ENCODE measurements around the gene CDK19. TPM values are rescaled to one million over a fixed set of nuclear protein-coding genes. Genes with fewer than 3 reads are reported as not detected.

CDK19 gene
- total RNA-seq, 1 experiment from 2014 or later: 36.8 TPM

GRCh38 chr6:110799189-110799588 lies 16.1 kb downstream of the CDK19 start:
- no TSS peak for BruUV-seq (replicated peaks)
- POLR2A ChIA-PET (ENCODE audit: unreplicated experiment): no interaction called here
- intact Hi-C loops (cut with micrococcal nuclease; ENCODE audit: unreplicated experiment): no loop called here
- H3K4me2 ChIP-seq: no peak overlapping the region
- H3K9me3 ChIP-seq (ENCODE audit: insufficient read depth, low read depth): no peaks in the 10 kb centered on the region
- no peak overlapping the region for H3K4me3 ChIP-seq
- H3K79me2 ChIP-seq (ENCODE audit: low read depth): peaks cover 29% of the 10 kb centered on the region
- TF ChIP-seq CTCF (conservative IDR thresholded peaks at IDR 0.05) (no peak), EZH2 (IDR thresholded peaks at IDR 0.05; ENCODE audit: low read depth) (no peak)
- CTCF ChIA-PET: interaction anchor here (0.7 kb wide), 2 partner anchors 16 to 70 kb away, joined by 5 to 12 read pairs; partner anchors contain the start of gene CDK19
- no peaks in the 10 kb centered on the region for H3K27me3 ChIP-seq (ENCODE audit: insufficient read depth, low read depth)
- H3K27ac ChIP-seq: no peak overlapping the region
- H2AFZ ChIP-seq: no peak overlapping the region
- no peaks in the 10 kb centered on the region for H3F3A ChIP-seq (ENCODE audit: insufficient read depth, low read depth)
- peaks cover 6% of the 10 kb centered on the region; the same call in 1 of the 2 replicates for H3K9me2 ChIP-seq (ENCODE audit: insufficient read depth)
- 0 out of 2 replicates have a peak, but pooled peaks cover 5% of the 10 kb centered on the region for H3K4me1 ChIP-seq (replicated peaks; ENCODE audit: insufficient read depth)
- H4K20me1 ChIP-seq (ENCODE audit: insufficient read depth): no peaks in the 10 kb centered on the region
- no peak for DNase-seq
- H3K36me3 ChIP-seq (ENCODE audit: low read depth): no peaks in the 10 kb centered on the region

GRCh38 chr6:110795271-110795670 lies 20.0 kb downstream of the CDK19 start:
- H3K79me2 ChIP-seq (ENCODE audit: low read depth): peaks cover 16% of the 10 kb centered on the region; the same call in 1 of the 2 replicates
- intact Hi-C loops (cut with micrococcal nuclease; ENCODE audit: unreplicated experiment): no loop called here
- H3F3A ChIP-seq (ENCODE audit: insufficient read depth, low read depth): no peaks in the 10 kb centered on the region
- ChIA-PET POLR2A (ENCODE audit: unreplicated experiment) (no interaction called here), CTCF (no interaction called here)
- TF ChIP-seq EZH2 (IDR thresholded peaks at IDR 0.05; ENCODE audit: low read depth) (no peak), CTCF (conservative IDR thresholded peaks at IDR 0.05) (no peak)
- no TSS peak for BruUV-seq (replicated peaks)
- H3K4me2 ChIP-seq: no peak overlapping the region
- no peak overlapping the region for H3K4me3 ChIP-seq
- H4K20me1 ChIP-seq (ENCODE audit: insufficient read depth): no peaks in the 10 kb centered on the region
- H3K27me3 ChIP-seq (ENCODE audit: insufficient read depth, low read depth): no peaks in the 10 kb centered on the region
- no peaks in the 10 kb centered on the region for H3K36me3 ChIP-seq (ENCODE audit: low read depth)
- no peak for DNase-seq
- no peaks in the 10 kb centered on the region for H3K9me2 ChIP-seq (ENCODE audit: insufficient read depth)
- H3K9me3 ChIP-seq (ENCODE audit: insufficient read depth, low read depth): no peaks in the 10 kb centered on the region
- no peak overlapping the region for H3K27ac ChIP-seq
- 0 out of 2 replicates have a peak, but pooled peaks cover 5% of the 10 kb centered on the region for H3K4me1 ChIP-seq (replicated peaks; ENCODE audit: insufficient read depth)
- no peak overlapping the region for H2AFZ ChIP-seq

- intact Hi-C loops (cut with micrococcal nuclease; ENCODE audit: unreplicated experiment): no loop called here
- Histone ChIP-seq H3K27me3 (ENCODE audit: insufficient read depth, low read depth) (no peaks in the 10 kb centered on the region), H3K4me2 (no peak overlapping the region), H3K9me3 (ENCODE audit: insufficient read depth, low read depth) (peaks cover 5% of the 10 kb centered on the region; the same call in 1 of the 2 replicates), H3K9me2 (ENCODE audit: insufficient read depth) (no peaks in the 10 kb centered on the region), H3K27ac (no peak overlapping the region), H3K36me3 (ENCODE audit: low read depth) (peaks cover 7% of the 10 kb centered on the region; the same call in 1 of the 2 replicates), H3K4me3 (no peak overlapping the region), H3K4me1 (replicated peaks; ENCODE audit: insufficient read depth) (no peaks in the 10 kb centered on the region), H4K20me1 (ENCODE audit: insufficient read depth) (0 out of 2 replicates have a peak, but pooled peaks cover 3% of the 10 kb centered on the region), H3F3A (ENCODE audit: insufficient read depth, low read depth) (no peaks in the 10 kb centered on the region), H3K79me2 (ENCODE audit: low read depth) (no peaks in the 10 kb centered on the region), H2AFZ (no peak overlapping the region)
- DNase-seq: no peak
- POLR2A ChIA-PET (ENCODE audit: unreplicated experiment): no interaction called here
- CTCF ChIA-PET: no interaction called here
- TF ChIP-seq CTCF (conservative IDR thresholded peaks at IDR 0.05): no peak
- TF ChIP-seq EZH2 (IDR thresholded peaks at IDR 0.05; ENCODE audit: low read depth): no peak
- no TSS peak for BruUV-seq (replicated peaks)
These were observed 28.6 kb downstream of the CDK19 start for GRCh38 chr6:110786696-110787095.

Data from PC-9 (cell line).